SK-N-SH treated with all-trans-retinoic acid at 6 μM for 48 hours (cell line): ENCODE results near the gene F5.

Source experiments
- ATAC-seq: fragments of 200-7000 bp; cut with Tn5 transposase; 3 replicates; pipeline ENCODE4 v1.9.1; 2020; ENCODE audit warnings: mild to moderate bottlenecking, moderate library complexity
- ARNTL ChIP-seq: fragments of 450-650 bp; formaldehyde crosslinking; IDR thresholded peaks from 2 replicates; pipeline ENCODE4 v1.5.0; 2020; ENCODE audit warnings: low read depth, mild to moderate bottlenecking, moderate library complexity, borderline replicate concordance
- BACH2 ChIP-seq: fragments of 250-450 bp; sonication (Bioruptor Pico); IDR thresholded peaks from 2 replicates; pipeline ENCODE4 v1.9.0; 2021; ENCODE audit warnings: mild to moderate bottlenecking, borderline replicate concordance
- CSDC2 ChIP-seq: fragments of 250-450 bp; sonication (Bioruptor Pico); IDR thresholded peaks from 2 replicates; pipeline ENCODE4 v1.5.0; 2020; ENCODE audit warnings: mild to moderate bottlenecking, moderate library complexity
- ESRRG ChIP-seq: fragments of 250-450 bp; sonication (Bioruptor Pico); IDR thresholded peaks from 2 replicates; pipeline ENCODE4 v1.6.1; 2021; ENCODE audit warnings: mild to moderate bottlenecking
- GLIS3 ChIP-seq: fragments of 250-450 bp; sonication (Bioruptor Pico); IDR thresholded peaks from 2 replicates; pipeline ENCODE4 v1.5.0; 2020; ENCODE audit warnings: mild to moderate bottlenecking, moderate library complexity
- ISL1 ChIP-seq: fragments of 250-450 bp; sonication (Bioruptor Pico); IDR thresholded peaks from 2 replicates; pipeline ENCODE4 v2.1.2; 2022; ENCODE audit warnings: mild to moderate bottlenecking, moderate library complexity
- OSR1 ChIP-seq: fragments of 250-450 bp; sonication (Bioruptor Pico); IDR thresholded peaks from 2 replicates; pipeline ENCODE4 v1.8.0; 2022; ENCODE audit warnings: moderate library complexity, mild to moderate bottlenecking, inconsistent platforms
- POU6F1 ChIP-seq: fragments of 250-450 bp; sonication (Bioruptor Pico); IDR thresholded peaks from 2 replicates; pipeline ENCODE4 v1.8.0; 2021; ENCODE audit warnings: low read depth, mild to moderate bottlenecking, moderate library complexity, borderline replicate concordance
- PPARA ChIP-seq: fragments of 250-450 bp; sonication (Bioruptor Pico); IDR thresholded peaks from 2 replicates; pipeline ENCODE4 v1.5.0; 2020; ENCODE audit warnings: mild to moderate bottlenecking, borderline replicate concordance
- RARB ChIP-seq: fragments of 250-450 bp; sonication (Bioruptor Pico); IDR thresholded peaks from 2 replicates; pipeline ENCODE4 v1.8.0; 2021; ENCODE audit warnings: mild to moderate bottlenecking, moderate library complexity
- TCF4 ChIP-seq: fragments of 250-450 bp; sonication (Bioruptor Pico); IDR thresholded peaks from 2 replicates; pipeline ENCODE4 v1.8.0; 2021; ENCODE audit warnings: mild to moderate bottlenecking, moderate library complexity, borderline replicate concordance
- TSHZ2 ChIP-seq: fragments of 250-450 bp; sonication (Bioruptor Pico); IDR thresholded peaks from 2 replicates; pipeline ENCODE4 v1.5.0; 2020; ENCODE audit warnings: mild to moderate bottlenecking, moderate library complexity
- ZC3H10 ChIP-seq: fragments of 250-450 bp; sonication (Bioruptor Pico); IDR thresholded peaks from 2 replicates; pipeline ENCODE4 v1.5.1; 2021; ENCODE audit warnings: mild to moderate bottlenecking, moderate library complexity
- ZFP3 ChIP-seq: fragments of 250-450 bp; sonication (Bioruptor Pico); IDR thresholded peaks from 2 replicates; pipeline ENCODE4 v1.5.0; 2020; ENCODE audit warnings: mild to moderate bottlenecking, moderate library complexity
- ZNF565 ChIP-seq: fragments of 450-650 bp; formaldehyde crosslinking; conservative IDR thresholded peaks from 2 replicates; pipeline ENCODE4 v1.5.0; 2020; ENCODE audit warnings: low read depth, mild to moderate bottlenecking, moderate library complexity
- ZNF70 ChIP-seq: fragments of 450-650 bp; formaldehyde crosslinking; IDR thresholded peaks from 2 replicates; pipeline ENCODE4 v1.5.0; 2020; ENCODE audit warnings: mild to moderate bottlenecking, moderate library complexity
- ZNF8 ChIP-seq: fragments of 450-650 bp; formaldehyde crosslinking; IDR thresholded peaks from 2 replicates; pipeline ENCODE4 v1.5.0; 2020; ENCODE audit warnings: mild to moderate bottlenecking, moderate library complexity
- TF ChIP-seq, protein P1 (sequence below): fragments of 250-450 bp; sonication (Bioruptor Pico); IDR thresholded peaks from 2 replicates; pipeline ENCODE4 v1.5.1; 2020; ENCODE audit warnings: low read depth, mild to moderate bottlenecking, moderate library complexity
- TF ChIP-seq, protein P2 (sequence below): fragments of 250-450 bp; sonication (Bioruptor Pico); IDR thresholded peaks from 2 replicates; pipeline ENCODE4 v1.5.1; 2021; ENCODE audit warnings: mild to moderate bottlenecking, moderate library complexity

Gene F5

GRCh38 chr1:169494343-169494742, 91.9 kb downstream of the F5 start:
- ATAC-seq = no peak
- TF ChIP-seq ISL1 (CRISPR knock-in tag) (no peak), ZNF70 (CRISPR knock-in tag) (no peak), ESRRG (no peak), OSR1 (CRISPR knock-in tag) (no peak), TCF4 (CRISPR knock-in tag) (no peak), ZNF8 (CRISPR knock-in tag) (no peak)
- TF ChIP-seq, protein P1, sequence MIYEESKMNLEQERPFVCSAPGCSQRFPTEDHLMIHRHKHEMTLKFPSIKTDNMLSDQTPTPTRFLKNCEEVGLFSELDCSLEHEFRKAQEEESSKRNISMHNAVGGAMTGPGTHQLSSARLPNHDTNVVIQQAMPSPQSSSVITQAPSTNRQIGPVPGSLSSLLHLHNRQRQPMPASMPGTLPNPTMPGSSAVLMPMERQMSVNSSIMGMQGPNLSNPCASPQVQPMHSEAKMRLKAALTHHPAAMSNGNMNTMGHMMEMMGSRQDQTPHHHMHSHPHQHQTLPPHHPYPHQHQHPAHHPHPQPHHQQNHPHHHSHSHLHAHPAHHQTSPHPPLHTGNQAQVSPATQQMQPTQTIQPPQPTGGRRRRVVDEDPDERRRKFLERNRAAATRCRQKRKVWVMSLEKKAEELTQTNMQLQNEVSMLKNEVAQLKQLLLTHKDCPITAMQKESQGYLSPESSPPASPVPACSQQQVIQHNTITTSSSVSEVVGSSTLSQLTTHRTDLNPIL = no peak
- TF ChIP-seq, protein P2, sequence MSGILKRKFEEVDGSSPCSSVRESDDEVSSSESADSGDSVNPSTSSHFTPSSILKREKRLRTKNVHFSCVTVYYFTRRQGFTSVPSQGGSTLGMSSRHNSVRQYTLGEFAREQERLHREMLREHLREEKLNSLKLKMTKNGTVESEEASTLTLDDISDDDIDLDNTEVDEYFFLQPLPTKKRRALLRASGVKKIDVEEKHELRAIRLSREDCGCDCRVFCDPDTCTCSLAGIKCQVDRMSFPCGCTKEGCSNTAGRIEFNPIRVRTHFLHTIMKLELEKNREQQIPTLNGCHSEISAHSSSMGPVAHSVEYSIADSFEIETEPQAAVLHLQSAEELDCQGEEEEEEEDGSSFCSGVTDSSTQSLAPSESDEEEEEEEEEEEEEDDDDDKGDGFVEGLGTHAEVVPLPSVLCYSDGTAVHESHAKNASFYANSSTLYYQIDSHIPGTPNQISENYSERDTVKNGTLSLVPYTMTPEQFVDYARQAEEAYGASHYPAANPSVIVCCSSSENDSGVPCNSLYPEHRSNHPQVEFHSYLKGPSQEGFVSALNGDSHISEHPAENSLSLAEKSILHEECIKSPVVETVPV (CRISPR knock-in tag) = no peak

GRCh38 chr1:169493251-169493650, 93.0 kb downstream of the F5 start:
- TF ChIP-seq ESRRG (no peak), POU6F1 (CRISPR knock-in tag) (no peak), ZNF70 (CRISPR knock-in tag) (no peak), ARNTL (CRISPR knock-in tag) (no peak), ZC3H10 (CRISPR knock-in tag) (no peak), ZNF565 (CRISPR knock-in tag) (no peak), GLIS3 (CRISPR knock-in tag) (no peak)
- TF ChIP-seq, protein P2 (CRISPR knock-in tag) = no peak
- no peak for ATAC-seq

DNA sequence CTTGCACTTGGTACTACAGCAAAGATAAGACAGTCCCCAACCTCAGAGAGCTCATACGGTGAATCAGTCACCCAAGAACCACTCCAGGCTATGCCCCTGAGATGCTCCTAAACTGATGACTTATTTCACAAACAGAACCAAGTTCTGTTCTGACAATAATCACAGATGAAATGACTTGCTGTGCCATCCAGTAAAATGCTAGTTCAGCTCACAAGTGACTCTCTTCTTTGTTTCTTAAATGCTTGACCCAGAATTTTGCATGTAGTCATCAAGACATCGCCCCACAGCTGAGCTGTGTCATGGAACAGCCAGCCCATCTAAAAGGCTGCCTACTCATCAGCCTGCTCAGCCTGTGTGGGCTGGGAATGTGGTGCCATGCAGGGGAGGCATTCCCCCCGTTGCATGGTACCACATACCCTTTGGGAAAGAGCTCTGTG, 94.4 kb downstream of the F5 start:
- no peak for ATAC-seq
- no peak for TF ChIP-seq GLIS3 (CRISPR knock-in tag)
- TF ChIP-seq TSHZ2 = no peak
- TF ChIP-seq, protein P1 = no peak
- TF ChIP-seq ISL1 (CRISPR knock-in tag) = no peak
- TF ChIP-seq ZNF70 (CRISPR knock-in tag) = no peak
- TF ChIP-seq OSR1 (CRISPR knock-in tag) = no peak
- no peak for TF ChIP-seq RARB (CRISPR knock-in tag)
- TF ChIP-seq ARNTL (CRISPR knock-in tag) = no peak
- TF ChIP-seq BACH2 (CRISPR knock-in tag) = no peak
- no peak for TF ChIP-seq POU6F1 (CRISPR knock-in tag)
- TF ChIP-seq, protein P2 (CRISPR knock-in tag) = no peak
- no peak for TF ChIP-seq TCF4 (CRISPR knock-in tag)
- TF ChIP-seq ZNF565 (CRISPR knock-in tag) = no peak
- TF ChIP-seq PPARA (CRISPR knock-in tag) = no peak
- no peak for TF ChIP-seq ZFP3
- no peak for TF ChIP-seq CSDC2 (CRISPR knock-in tag)
- TF ChIP-seq ZC3H10 (CRISPR knock-in tag) = no peak
